Endothelial cell of umbilical vein (primary cell): ENCODE results near the gene KCNH4. TPM values are rescaled to one million over a fixed set of nuclear protein-coding genes. Genes with fewer than 3 reads are reported as not detected.

ENCODE experiments used
- BruUV-seq: library from RNA; stranded (reverse); fragments of 400-500 nt; replicated peaks from 2 replicates; lab custom pipeline; 2021; lab: Mats Ljungman, UMichigan
- CTCF ChIA-PET: fragments of 300-600, 350-600 bp; sonication (Branson Sonifier 250); formaldehyde crosslinking; loops from one replicate; lab custom pipeline; 2021; ENCODE audit warnings: antibody characterized with exemption, inconsistent platforms; lab: Charles Lee
- POLR2A ChIA-PET: fragments of 300-600, 350-600 bp; sonication (Branson Sonifier 250); formaldehyde crosslinking; loops from one replicate; lab custom pipeline; 2021; ENCODE audit warnings: antibody characterized with exemption, inconsistent platforms; lab: Charles Lee
- DNase-seq: peaks from one replicate; pipeline ENCODE4 v3.0.0-alpha.2; 2011; ENCODE audit warnings: low read depth, low spot score
- FAIRE-seq: peaks from 2 replicates; lab custom pipeline; 2011; peaks lifted over from hg19 to GRCh38; lab: Jason Lieb, UNC
- H2AFZ ChIP-seq: 2 replicates; pipeline ENCODE4 v1.6.0; 2012; ENCODE audit warnings: low read depth, low read length, control low read depth, inconsistent platforms
- H3K27ac ChIP-seq: 2 replicates; pipeline ENCODE4 v1.5.1; 2011; ENCODE audit warnings: low read depth, mild to moderate bottlenecking, control low read depth, low read length, moderate library complexity; ENCODE audit not compliant: insufficient read depth
- H3K27me3 ChIP-seq, 2 experiments: 2 replicates each; pipeline versions ENCODE4 v1.6.0 to v1.6.1; 2011; ENCODE audit warnings: low read length in 2 of 2, mixed read lengths in 1 of 2; ENCODE audit not compliant: control insufficient read depth in 2 of 2, insufficient read depth in 2 of 2
- H3K36me3 ChIP-seq, 2 experiments: 2 replicates in 1 of 2; 3 replicates in 1 of 2; pipeline ENCODE4 v1.5.1; 2011; ENCODE audit warnings: low read length in 2 of 2, mild to moderate bottlenecking in 1 of 2, moderate library complexity in 1 of 2; ENCODE audit not compliant: control insufficient read depth in 2 of 2, insufficient read depth in 2 of 2; ENCODE audit errors: extremely low read depth in 1 of 2
- H3K4me1 ChIP-seq: 3 replicates; pipeline ENCODE4 v1.5.1; 2011; ENCODE audit warnings: mild to moderate bottlenecking, low read length; ENCODE audit not compliant: control insufficient read depth, insufficient read depth; ENCODE audit errors: extremely low read depth
- H3K4me2 ChIP-seq: 2 replicates; pipeline ENCODE4 v1.6.1; 2011; ENCODE audit warnings: low read length, control low read depth, mixed read lengths; ENCODE audit not compliant: insufficient read depth
- H3K4me3 ChIP-seq, 3 experiments: fragments of 200-600 bp in 1 of 3; sonication (generic), shearing (Covaris generic) in 1 of 3; replicated peaks in 1 of 3; 2 replicates each; pipeline ENCODE4 v1.5.1; 2011 to 2016; ENCODE audit warnings: control low read depth in 3 of 3, low read length in 3 of 3, mild to moderate bottlenecking in 2 of 3, inconsistent platforms in 1 of 3, low read depth in 1 of 3, moderate library complexity in 1 of 3; ENCODE audit not compliant: insufficient read depth in 1 of 3
- H3K79me2 ChIP-seq: 2 replicates; pipeline ENCODE4 v1.6.0; 2012; ENCODE audit warnings: low read length, inconsistent platforms; ENCODE audit not compliant: control insufficient read depth, insufficient read depth
- H3K9ac ChIP-seq: replicated peaks from 2 replicates; pipeline ENCODE3; 2011; ENCODE audit warnings: low read length, control low read depth; ENCODE audit not compliant: insufficient read depth; ENCODE audit errors: extremely low read depth
- H3K9me1 ChIP-seq: replicated peaks from 3 replicates; pipeline ENCODE4 v1.6.0; 2011; ENCODE audit warnings: mild to moderate bottlenecking, low read length; ENCODE audit not compliant: control insufficient read depth, insufficient read depth; ENCODE audit errors: extremely low read depth
- H3K9me3 ChIP-seq: replicated peaks from 2 replicates; pipeline ENCODE4 v1.5.1; 2012; ENCODE audit warnings: low read length, inconsistent platforms; ENCODE audit not compliant: control insufficient read depth, insufficient read depth
- H4K20me1 ChIP-seq: replicated peaks from 2 replicates; pipeline ENCODE3; 2011; ENCODE audit warnings: mild to moderate bottlenecking, low read length; ENCODE audit not compliant: control insufficient read depth, insufficient read depth; ENCODE audit errors: extremely low read depth
- JUN ChIP-seq: IDR thresholded peaks from 2 replicates; pipeline ENCODE4 v1.6.1; 2011; ENCODE audit warnings: borderline replicate concordance, low read depth; ENCODE audit not compliant: insufficient read length, insufficient read depth
- POLR2A ChIP-seq: IDR thresholded peaks from 2 replicates; pipeline ENCODE4 v1.6.1; 2012; ENCODE audit warnings: low read depth, mild to moderate bottlenecking, control low read depth, low read length
- POLR2AphosphoS5 ChIP-seq: IDR thresholded peaks from 2 replicates; pipeline ENCODE4 v1.6.1; 2012; ENCODE audit warnings: low read depth, mild to moderate bottlenecking, control low read depth, low read length, moderate library complexity; ENCODE audit not compliant: insufficient read depth
- dilution Hi-C: fragments of 300-500 bp; cut with MboI; formaldehyde crosslinking; loops from one replicate; pipeline ENCODE4 v1.15.0; 2019; ENCODE audit warnings: low sequenced_read_pairs; ENCODE audit not compliant: extremely low pct_ligation_motif_present
- intact Hi-C: fragments of 100-400 bp; cut with micrococcal nuclease; formaldehyde crosslinking; loops from one replicate; pipeline ENCODE4 v1.10.0; 2022
- polyA plus RNA-seq, 4 experiments: library from polyadenylated mRNA; depleted of rRNA in 3 of 4; stranded (reverse) in 3 of 4; unstranded in 1 of 4; fragments of >200 nt; gene quantifications; 2 replicates each; pipeline versions ENCODE4 v1.2.1 to v1.2.3, GENCODE V29; 2011 to 2012; ENCODE audit warnings: missing spikeins in 1 of 4
- total RNA-seq: library from RNA; stranded (reverse); gene quantifications from 2 replicates; pipeline ENCODE4 v1.2.3, GENCODE V29; 2021
- TF ChIP-seq, protein P1 (sequence below), 2 donors: IDR thresholded peaks; 1 replicate in 1 of 2; 2 replicates in 1 of 2; pipeline ENCODE4 v1.5.1; 2011; ENCODE audit warnings: low read length in 2 of 2, mild to moderate bottlenecking in 2 of 2, moderate library complexity in 2 of 2, control low read depth in 1 of 2, inconsistent platforms in 1 of 2, low read depth in 1 of 2; ENCODE audit not compliant: insufficient read depth in 1 of 2; ENCODE audit errors: extremely low read depth in 1 of 2

The KCNH4 gene
- total and polyA plus RNA-seq, 2 donors (not counting 3 experiments of a cell fraction or from before 2014, with no cell fraction given): 0.11 TPM

DNA sequence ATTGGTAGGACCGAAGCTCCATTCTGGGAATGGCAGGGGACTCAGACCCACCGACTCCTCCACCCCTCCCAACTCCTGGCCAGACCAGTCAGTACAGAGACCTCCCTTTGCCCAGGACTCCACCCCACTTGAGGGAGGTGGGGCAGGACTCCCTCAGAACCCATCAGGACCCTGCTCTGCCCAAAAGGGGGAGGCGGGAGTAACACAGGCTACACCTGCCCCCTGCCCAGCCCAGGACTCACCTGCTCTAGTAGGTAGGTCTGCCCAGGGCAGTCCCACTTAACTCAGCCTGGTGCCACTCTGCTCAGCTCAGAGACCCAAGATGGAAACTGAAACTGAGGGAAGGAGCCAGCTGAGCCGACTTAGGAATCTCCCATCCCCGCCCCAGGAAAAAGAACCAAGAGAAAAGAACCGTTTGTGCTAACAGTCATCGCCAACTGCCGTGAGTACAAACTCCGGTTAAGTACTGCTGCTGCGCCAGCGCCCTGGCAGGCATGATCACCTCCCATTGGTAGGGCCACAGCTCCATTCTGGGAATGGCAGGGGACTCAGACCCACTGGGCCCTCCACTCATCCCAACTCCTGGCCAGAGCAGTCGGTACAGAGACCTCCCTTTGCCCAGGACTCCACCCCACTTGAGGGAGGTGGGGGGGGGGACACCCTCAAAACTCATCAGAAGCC lies 68.9 kb downstream of the KCNH4 start:
- ChIA-PET POLR2A (interaction anchor here (0.6 to 1.7 kb wide), 3 partner anchors 8 to 41 kb away, joined by 4 to 9 read pairs (median 5); no protein-coding TSS in a partner anchor), CTCF (interaction anchor here (0.8 to 2.2 kb wide), 8 partner anchors 11 to 149 kb away, joined by 3 to 10 read pairs (median 4); partner anchors contain the start of gene NKIRAS2)
- Histone ChIP-seq H3K4me2 (peak overlapping the region; percentile 53), H3K36me3 (no peaks in the 10 kb centered on the region), H3K79me2 (no peaks in the 10 kb centered on the region), H2AFZ (peak overlapping the region; percentile 66), H3K4me3 (peak overlapping the region in 2 of 3 experiments; percentile 29 to 31), H3K27me3 (no peaks in the 10 kb centered on the region), H3K27ac (peak overlapping the region; percentile 5), H3K9me3 (no peaks in the 10 kb centered on the region), H3K9me1 (no peaks in the 10 kb centered on the region), H3K4me1 (peaks cover 9% of the 10 kb centered on the region), H3K9ac (peak overlapping the region; percentile 23), H4K20me1 (no peaks in the 10 kb centered on the region)
- intact Hi-C loops: loop anchor here (1.0 kb wide), 1 partner anchor 88 kb away; no protein-coding TSS in a partner anchor
- BruUV-seq: TSS peak; percentile 6
- peak; percentile 51 for DNase-seq
- FAIRE-seq: no peak
- no peak for TF ChIP-seq POLR2AphosphoS5
- dilution Hi-C loops: loop anchor here (25.0 kb wide), 1 partner anchor 150 kb away; the partner anchor contains the start of gene CNP

DNA sequence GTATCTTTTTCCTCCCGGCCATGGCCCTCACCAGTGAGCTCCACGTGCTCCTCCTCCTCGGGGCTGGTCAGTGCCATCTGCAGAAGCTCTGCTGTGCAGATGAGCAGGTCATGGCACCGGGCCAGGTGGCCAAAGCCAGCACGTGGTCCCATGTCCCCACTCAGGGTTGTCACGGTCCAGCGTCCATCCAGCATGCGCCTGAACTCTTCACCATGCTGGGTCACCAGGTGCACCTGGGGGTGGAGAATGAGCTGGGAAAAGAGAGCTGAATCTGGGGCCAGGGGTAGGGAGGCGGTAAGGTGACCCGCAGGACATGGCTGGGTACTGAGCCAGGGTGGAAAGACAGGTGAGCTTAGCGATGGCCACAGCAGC lies 69.7 kb downstream of the KCNH4 start:
- intact Hi-C loops: no loop called here
- no peaks in the 10 kb centered on the region for H3K9me3 ChIP-seq
- CTCF ChIA-PET: interaction anchor here (1.0 to 1.6 kb wide), 3 partner anchors 10 to 148 kb away, joined by 4 to 8 read pairs (median 6); no protein-coding TSS in a partner anchor
- no peak overlapping the region for H3K4me3 ChIP-seq
- no TSS peak for BruUV-seq
- H3K4me2 ChIP-seq: no peak overlapping the region
- POLR2A ChIA-PET: no interaction called here
- H3K4me1 ChIP-seq: peaks cover 9% of the 10 kb centered on the region
- H3K79me2 ChIP-seq: no peaks in the 10 kb centered on the region
- H4K20me1 ChIP-seq: no peaks in the 10 kb centered on the region
- H3K27ac ChIP-seq: no peak overlapping the region
- H2AFZ ChIP-seq: no peak overlapping the region
- dilution Hi-C loops: loop anchor here (25.0 kb wide), 1 partner anchor 149 kb away; the partner anchor contains the start of gene CNP
- DNase-seq (no peak), FAIRE-seq (no peak)
- no peaks in the 10 kb centered on the region for H3K36me3 ChIP-seq
- no peak overlapping the region for H3K9ac ChIP-seq
- H3K27me3 ChIP-seq: no peaks in the 10 kb centered on the region
- H3K9me1 ChIP-seq: no peaks in the 10 kb centered on the region
- TF ChIP-seq, protein P1, sequence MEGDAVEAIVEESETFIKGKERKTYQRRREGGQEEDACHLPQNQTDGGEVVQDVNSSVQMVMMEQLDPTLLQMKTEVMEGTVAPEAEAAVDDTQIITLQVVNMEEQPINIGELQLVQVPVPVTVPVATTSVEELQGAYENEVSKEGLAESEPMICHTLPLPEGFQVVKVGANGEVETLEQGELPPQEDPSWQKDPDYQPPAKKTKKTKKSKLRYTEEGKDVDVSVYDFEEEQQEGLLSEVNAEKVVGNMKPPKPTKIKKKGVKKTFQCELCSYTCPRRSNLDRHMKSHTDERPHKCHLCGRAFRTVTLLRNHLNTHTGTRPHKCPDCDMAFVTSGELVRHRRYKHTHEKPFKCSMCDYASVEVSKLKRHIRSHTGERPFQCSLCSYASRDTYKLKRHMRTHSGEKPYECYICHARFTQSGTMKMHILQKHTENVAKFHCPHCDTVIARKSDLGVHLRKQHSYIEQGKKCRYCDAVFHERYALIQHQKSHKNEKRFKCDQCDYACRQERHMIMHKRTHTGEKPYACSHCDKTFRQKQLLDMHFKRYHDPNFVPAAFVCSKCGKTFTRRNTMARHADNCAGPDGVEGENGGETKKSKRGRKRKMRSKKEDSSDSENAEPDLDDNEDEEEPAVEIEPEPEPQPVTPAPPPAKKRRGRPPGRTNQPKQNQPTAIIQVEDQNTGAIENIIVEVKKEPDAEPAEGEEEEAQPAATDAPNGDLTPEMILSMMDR (IDR thresholded peaks at IDR 0.05; ENCODE audit: extremely low read depth in 1 of 2, insufficient read depth in 1 of 2, low read depth in 1 of 2, low read length in 2 of 2): no peak
- TF ChIP-seq JUN (no peak), POLR2A (no peak)
